ENCODE results near the gene MCCC1.
"Not testable (repeated sequence)": the region's sequence is repeated elsewhere in the genome, so short reads cannot be mapped to it uniquely, and the experiment has no call there.

The MCCC1 gene

GRCh38 chr3:183099026-183099837 lies at the start of gene MCCC1:
MCCC1 (minus strand) TSS chr3:183099496; CDS start chr3:183099440, 56 bp downstream.
- peak; percentile 100 for DNase-seq

- no peak for DNase-seq
Observed at GRCh38 chr3:183148056-183148455, 48.8 kb upstream of the MCCC1 start.

- DNase-seq: no peak
Observed at GRCh38 chr3:183144363-183144762, 45.1 kb upstream of the MCCC1 start.

- DNase-seq: peak; percentile 67
Observed at GRCh38 chr3:183142199-183142598, 42.9 kb upstream of the MCCC1 start.

- no peak for DNase-seq
Observed at GRCh38 chr3:183134844-183135243, 35.5 kb upstream of the MCCC1 start.

GRCh38 chr3:183132409-183132808 lies 33.1 kb upstream of the MCCC1 start:
- no peak for DNase-seq

GRCh38 chr3:183131735-183132134 lies 32.4 kb upstream of the MCCC1 start:
- DNase-seq: no peak

GRCh38 chr3:183131186-183131725 lies 32.0 kb upstream of the MCCC1 start:
- DNase-seq: no peak

GRCh38 chr3:183129243-183129642 lies 29.9 kb upstream of the MCCC1 start:
- DNase-seq: no peak

GRCh38 chr3:183128709-183129108 lies 29.4 kb upstream of the MCCC1 start:
- no peak for DNase-seq

GRCh38 chr3:183123891-183124290 lies 24.6 kb upstream of the MCCC1 start:
- no peak for DNase-seq

- DNase-seq: no peak
Observed at GRCh38 chr3:183122257-183122932, 23.1 kb upstream of the MCCC1 start.

GRCh38 chr3:183120538-183121215 lies 21.4 kb upstream of the MCCC1 start:
- DNase-seq: no peak

- DNase-seq: no peak
Observed at GRCh38 chr3:183117056-183117455, 17.8 kb upstream of the MCCC1 start.

GRCh38 chr3:183116025-183116614 lies 16.8 kb upstream of the MCCC1 start:
- peak; percentile 84 for DNase-seq

GRCh38 chr3:183114384-183115178 lies 15.3 kb upstream of the MCCC1 start:
- no peak for DNase-seq

- not testable (repeated sequence) for DNase-seq
Observed at GRCh38 chr3:183109847-183110246, 10.6 kb upstream of the MCCC1 start.

- no peak for DNase-seq
Observed at GRCh38 chr3:183108470-183108869, 9.2 kb upstream of the MCCC1 start.

- DNase-seq: no peak
Observed at GRCh38 chr3:183108001-183108449, 8.7 kb upstream of the MCCC1 start.

GRCh38 chr3:183107372-183107771 lies 8.1 kb upstream of the MCCC1 start:
- not testable (repeated sequence) for DNase-seq

- DNase-seq: no peak
Observed at GRCh38 chr3:183106635-183107034, 7.3 kb upstream of the MCCC1 start.

GRCh38 chr3:183103950-183104349 lies 4.7 kb upstream of the MCCC1 start:
- not testable (repeated sequence) for DNase-seq
